DND-41 (cell line): ENCODE measurements around the gene ABHD4.

Experiments used
- ATAC-seq: fragments of 200-7000 bp; cut with Tn5 transposase; 3 replicates; pipeline ENCODE4 v1.9.1; 2021; ENCODE audit warnings: low read depth; ENCODE audit not compliant: insufficient read depth
- DNase-seq: peaks from one replicate; pipeline ENCODE4 v3.0.0-alpha.2; 2020
- H2AFZ ChIP-seq: 2 replicates; pipeline ENCODE4 v1.6.0; 2012; ENCODE audit warnings: low read depth, low read length
- H3K27ac ChIP-seq: 2 replicates; pipeline ENCODE4 v1.5.1; 2012; ENCODE audit warnings: low read length, inconsistent platforms
- H3K27me3 ChIP-seq: fragments of 200-600 bp; sonication (generic); 2 replicates; pipeline ENCODE4 v1.6.0; 2012; ENCODE audit warnings: low read length, mild to moderate bottlenecking, inconsistent platforms; ENCODE audit not compliant: insufficient read depth, poor library complexity
- H3K36me3 ChIP-seq: 2 replicates; pipeline ENCODE4 v1.5.1; 2012; ENCODE audit warnings: low read length, inconsistent platforms; ENCODE audit not compliant: insufficient read depth
- H3K4me1 ChIP-seq: 2 replicates; pipeline ENCODE4 v1.5.1; 2012; ENCODE audit warnings: mild to moderate bottlenecking, low read length; ENCODE audit not compliant: insufficient read depth
- H3K4me2 ChIP-seq: 2 replicates; pipeline ENCODE4 v1.6.0; 2012; ENCODE audit warnings: mild to moderate bottlenecking, moderate library complexity, low read length, inconsistent platforms; ENCODE audit not compliant: insufficient read depth
- H3K4me3 ChIP-seq, 2 experiments: fragments of 200-600 bp in 1 of 2; shearing (Covaris generic) in 1 of 2; 2 replicates each; pipeline ENCODE4 v1.5.1; 2012 to 2016; ENCODE audit warnings: inconsistent platforms in 2 of 2, low read length in 2 of 2, mild to moderate bottlenecking in 2 of 2, low read depth in 1 of 2, moderate library complexity in 1 of 2
- H3K79me2 ChIP-seq: 2 replicates; pipeline ENCODE4 v1.6.0; 2012; ENCODE audit warnings: low read length, inconsistent platforms; ENCODE audit not compliant: insufficient read depth
- H3K9ac ChIP-seq: 2 replicates; pipeline ENCODE4 v1.6.0; 2012; ENCODE audit warnings: low read depth, mild to moderate bottlenecking, inconsistent platforms, low read length, moderate library complexity
- H3K9me3 ChIP-seq: 2 replicates; pipeline ENCODE4 v1.5.1; 2012; ENCODE audit warnings: low read length, moderate library complexity, mild to moderate bottlenecking, inconsistent platforms; ENCODE audit not compliant: insufficient read depth, severe bottlenecking
- H4K20me1 ChIP-seq: 2 replicates; pipeline ENCODE4 v1.6.0; 2012; ENCODE audit warnings: low read length; ENCODE audit not compliant: insufficient read depth
- CTCF ChIP-seq: IDR thresholded peaks from 2 replicates; pipeline ENCODE4 v1.5.1; 2012; ENCODE audit warnings: borderline replicate concordance, low read length, moderate library complexity, mild to moderate bottlenecking; ENCODE audit not compliant: poor library complexity, severe bottlenecking; ENCODE audit errors: extremely low read depth
- EZH2 ChIP-seq: IDR thresholded peaks from 3 replicates; pipeline ENCODE4 v1.6.1; 2012; ENCODE audit warnings: borderline replicate concordance, low read depth, mild to moderate bottlenecking, moderate library complexity, low read length, inconsistent platforms; ENCODE audit not compliant: severe bottlenecking

ABHD4 gene

DNA sequence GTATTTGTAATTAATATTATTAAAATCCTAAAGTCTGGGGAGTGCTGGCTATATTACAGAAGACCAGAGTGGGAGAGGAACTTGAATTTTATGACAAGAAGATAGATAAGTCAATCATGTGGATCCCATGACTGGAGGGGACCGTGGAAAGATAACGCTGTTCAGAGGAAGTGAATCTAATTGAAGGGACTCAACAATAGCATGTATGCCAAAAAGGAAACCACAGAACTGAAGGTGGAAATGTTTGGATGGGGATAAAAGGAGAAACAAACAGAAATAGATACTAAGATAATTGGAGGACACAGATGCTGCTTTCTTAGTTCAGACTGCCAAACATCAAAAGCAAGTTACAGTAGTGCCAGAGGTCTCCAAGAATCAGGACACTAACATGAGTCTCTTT is 24.9 kb downstream of the ABHD4 start:
- TF ChIP-seq CTCF (no peak), EZH2 (no peak)
- Histone ChIP-seq H3K9me3 (no peaks in the 10 kb centered on the region), H2AFZ (no peak overlapping the region), H3K4me3 (no peak overlapping the region), H3K27me3 (peaks cover 2% of the 10 kb centered on the region), H3K79me2 (no peaks in the 10 kb centered on the region), H3K9ac (no peak overlapping the region), H3K4me2 (no peak overlapping the region), H4K20me1 (no peaks in the 10 kb centered on the region), H3K27ac (no peak overlapping the region), H3K4me1 (no peaks in the 10 kb centered on the region), H3K36me3 (no peaks in the 10 kb centered on the region)
- DNase-seq (no peak), ATAC-seq (peak; percentile 53)

DNA sequence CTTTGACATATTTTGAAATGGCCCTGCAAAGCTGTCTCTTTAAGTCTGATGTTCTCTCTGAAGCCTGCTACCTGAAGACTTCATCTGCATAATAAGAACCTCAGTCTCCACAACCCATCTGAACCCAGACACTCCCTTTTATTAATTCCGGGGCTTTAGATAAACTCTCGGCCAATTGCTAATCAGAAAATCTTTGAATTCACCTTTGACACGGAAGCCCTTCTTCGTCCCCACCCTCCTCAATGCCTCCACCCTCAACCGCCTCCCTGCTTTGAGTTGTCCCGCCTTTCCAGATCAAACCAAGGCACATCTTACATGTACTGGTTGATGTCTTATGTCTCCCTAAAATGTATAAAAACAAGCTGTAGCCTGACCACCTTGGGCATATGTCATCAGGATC is 28.5 kb downstream of the ABHD4 start:
- no peak overlapping the region for H3K4me2 ChIP-seq
- no peaks in the 10 kb centered on the region for H4K20me1 ChIP-seq
- no peak overlapping the region for H3K9ac ChIP-seq
- no peak overlapping the region for H3K27ac ChIP-seq
- no peaks in the 10 kb centered on the region for H3K36me3 ChIP-seq
- H3K9me3 ChIP-seq: no peaks in the 10 kb centered on the region
- TF ChIP-seq CTCF (no peak), EZH2 (no peak)
- DNase-seq (no peak), ATAC-seq (no peak)
- no peaks in the 10 kb centered on the region for H3K79me2 ChIP-seq
- H2AFZ ChIP-seq: no peak overlapping the region
- no peaks in the 10 kb centered on the region for H3K4me1 ChIP-seq
- no peak overlapping the region for H3K4me3 ChIP-seq
- H3K27me3 ChIP-seq: peaks cover 7% of the 10 kb centered on the region

DNA sequence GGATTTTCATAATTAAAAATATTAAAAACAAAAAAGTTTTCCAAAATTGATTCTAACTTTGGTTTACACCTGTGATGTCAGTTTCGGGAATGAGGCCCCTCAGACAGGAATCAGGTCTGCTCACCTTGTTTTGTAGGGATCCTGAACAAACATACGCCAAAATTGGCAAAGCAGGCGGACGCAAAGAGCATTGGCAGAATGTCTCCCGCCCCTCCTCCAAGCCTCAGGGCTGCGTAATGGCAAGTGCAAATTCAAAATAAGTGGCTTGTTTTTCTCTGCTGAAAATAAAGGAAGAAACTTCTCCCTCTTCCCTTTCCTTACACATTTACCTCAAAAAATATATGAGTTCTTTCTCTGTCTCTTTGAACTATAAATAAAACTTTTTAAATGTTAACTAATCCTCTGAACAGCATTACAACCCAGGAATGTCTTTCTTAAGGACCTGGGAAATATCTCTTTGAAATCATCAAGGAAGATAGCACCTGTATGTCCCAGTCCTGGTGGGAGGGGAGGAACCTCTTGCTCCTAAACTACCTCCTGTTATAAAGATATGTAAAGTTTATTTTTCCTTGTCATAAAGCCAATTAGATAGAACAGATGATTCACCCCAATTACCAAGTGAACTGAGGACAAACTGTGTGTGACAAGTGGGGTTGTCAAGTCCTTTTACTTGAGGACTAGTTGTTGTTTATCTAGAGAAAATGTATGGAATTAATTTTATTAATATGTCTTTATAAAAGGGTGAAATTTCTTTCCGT is 29.6 kb downstream of the ABHD4 start:
- H3K4me3 ChIP-seq: no peak overlapping the region
- no peak overlapping the region for H3K27ac ChIP-seq
- H3K9me3 ChIP-seq: no peaks in the 10 kb centered on the region
- DNase-seq (no peak), ATAC-seq (no peak)
- no peak overlapping the region for H2AFZ ChIP-seq
- no peak overlapping the region for H3K4me2 ChIP-seq
- H3K79me2 ChIP-seq: no peaks in the 10 kb centered on the region
- no peaks in the 10 kb centered on the region for H3K36me3 ChIP-seq
- H4K20me1 ChIP-seq: no peaks in the 10 kb centered on the region
- no peaks in the 10 kb centered on the region for H3K4me1 ChIP-seq
- peaks cover 7% of the 10 kb centered on the region for H3K27me3 ChIP-seq
- no peak for TF ChIP-seq EZH2
- no peak for TF ChIP-seq CTCF
- H3K9ac ChIP-seq: no peak overlapping the region
